Heart left ventricle (tissue), 16 donors: Measurements from ENCODE around the gene CEACAM8. TPM values are rescaled to one million over a fixed set of nuclear protein-coding genes. Genes with fewer than 3 reads are reported as not detected.
"Not testable (repeated sequence)": the region's sequence is repeated elsewhere in the genome, so short reads cannot be mapped to it uniquely, and the experiment has no call there.

Experiments used
- ATAC-seq, 4 donors: fragments of 200-7000 bp; cut with Tn5 transposase; one replicate each; pipeline ENCODE4 v1.9.1; 2020 to 2022; ENCODE audit warnings: moderate library complexity in 4 of 4, mild to moderate bottlenecking in 3 of 4, moderate number of reproducible peaks in 1 of 4
- DNase-seq, 5 donors: peaks; one replicate each; pipeline ENCODE4 v3.0.0-alpha.2; 2020
- H3K27ac ChIP-seq, 12 donors: fragments of 200-600 bp; sonication (generic) in 4 of 12; one replicate each; pipeline versions ENCODE4 v1.5.0 to v1.8.0; 2016 to 2022; ENCODE audit warnings: mild to moderate bottlenecking in 2 of 12
- H3K27me3 ChIP-seq, 9 donors: fragments of 200-600 bp; sonication (generic) in 2 of 9; one replicate each; pipeline versions ENCODE4 v1.5.1 to v1.8.0; 2016 to 2022; ENCODE audit warnings: mild to moderate bottlenecking in 3 of 9
- H3K36me3 ChIP-seq, 9 donors: fragments of 200-600 bp; sonication (generic) in 2 of 9; one replicate each; pipeline versions ENCODE4 v1.5.0 to v1.8.0; 2018 to 2022; ENCODE audit warnings: mild to moderate bottlenecking in 2 of 9
- H3K4me1 ChIP-seq, 12 donors: fragments of 200-600 bp; sonication (generic) in 4 of 12; one replicate each; pipeline versions ENCODE4 v1.5.0 to v1.8.0; 2016 to 2022; ENCODE audit warnings: mild to moderate bottlenecking in 3 of 12
- H3K4me3 ChIP-seq, 12 donors: fragments of 200-600 bp; sonication (generic) in 4 of 12; one replicate each; pipeline versions ENCODE4 v1.5.0 to v1.8.0; 2017 to 2022; ENCODE audit warnings: mild to moderate bottlenecking in 9 of 12, moderate library complexity in 4 of 12
- H3K9me3 ChIP-seq, 12 donors: fragments of 200-600 bp; sonication (generic) in 4 of 12; one replicate each; pipeline versions ENCODE4 v1.5.0 to v1.8.0; 2016 to 2022; ENCODE audit warnings: mild to moderate bottlenecking in 1 of 12
- POLR2A ChIP-seq, 2 donors: fragments of 450-650 bp; IDR thresholded peaks; one replicate each; pipeline ENCODE4 v1.6.1; 2017; ENCODE audit warnings: antibody characterized with exemption in 2 of 2, mild to moderate bottlenecking in 2 of 2, moderate library complexity in 2 of 2
- whole genome bisulfite sequencing, 4 donors: extraction: QIAGEN DNeasy Blood & Tissue Kit in 2 of 4; methylation state at CpG; one replicate each; pipeline versions ENCODE4 v1.1.5 to v1.1.7; 2013 to 2018; 5-methylcytosine and 5-hydroxymethylcytosine counted together
- intact Hi-C, 10 donors: fragments of 100-400 bp; cut with DNase I; formaldehyde crosslinking; loops; one replicate each; pipeline versions ENCODE4 v1.11.1 to v1.14.2; 2022
- long read RNA-seq, 3 donors: library from polyadenylated mRNA; unstranded; transcript quantifications; one replicate each; pipeline ENCODE4 v2.0.0, GENCODE V29; 2020 to 2021
- polyA plus RNA-seq, 2 donors: library from polyadenylated mRNA; stranded (reverse); fragments of 200-250 nt; gene quantifications; one replicate each; pipeline ENCODE4 v1.2.3, GENCODE V29; 2013
- total RNA-seq, 9 donors: library from RNA; depleted of rRNA in 2 of 9; stranded (reverse); fragments of >200 nt in 2 of 9; fragmentation: NEBNext Ultra II Directional in 3 of 9; extraction: Animal tissue kit (Norgen Biotek cat#: 25700) in 3 of 9; gene quantifications; one replicate each; pipeline versions ENCODE4 v1.1.0 to v1.2.4, GENCODE V29; 2016 to 2023
- TF ChIP-seq, protein P1 (sequence below), 12 donors: fragments of 200-600 bp; sonication (generic) in 4 of 12; IDR thresholded peaks; one replicate each; pipeline versions ENCODE4 v1.5.0 to v1.8.0; 2018 to 2022; ENCODE audit warnings: antibody characterized with exemption in 12 of 12, mild to moderate bottlenecking in 5 of 12
- donor health status: ischemic (EF 13 %, LVEDD 7.1; RV severe dilation, severe dysfunction).
- donor health status: healthy with polysubstance abuse.
- donor health status: DM: no; HTN: yes; CAD: no.
- donor health status: DM: no; HTN: no; CAD: no.
- donor health status: ischemic (EF 25% LVEDD 6.9; RV normal size, moderate dysfunction).
- donor health status: ischemic (EF 25% LVEDD 5.7; RV mildly dilated, moderate dysfunction).
- donor health status: healthy.
- donor health status: DM: yes; HTN: yes; CAD: no.
- donor health status: ischemic (EF 35%, LVEDD 5.7; RV mildly dilated, moderate dysfunction).
- donor health status: nonischemic (EF 11% LVEDD 7.7; RV severe dilation, severe dysfunction).
- donor health status: DM: yes; HTN: yes; CAD: no.
- donor health status: PGD.
- donor health status: ischemic (EF 29% LVEDD 5.4; RV normal size, mild dysfunction).
- donor health status: nonischemic (EF 23%, LVEDD 6.1; RV moderate dilation, normal function).

CEACAM8 gene
- under 1 TPM in 2 of 9 donors, not detected in 7; 0.10 to 0.56 TPM for total RNA-seq
- not detected for polyA plus RNA-seq
- long read RNA-seq, donor 1 = 0 reads
- long read RNA-seq, donor 2 = 0 reads
- long read RNA-seq, donor 3 = 0 reads

DNA sequence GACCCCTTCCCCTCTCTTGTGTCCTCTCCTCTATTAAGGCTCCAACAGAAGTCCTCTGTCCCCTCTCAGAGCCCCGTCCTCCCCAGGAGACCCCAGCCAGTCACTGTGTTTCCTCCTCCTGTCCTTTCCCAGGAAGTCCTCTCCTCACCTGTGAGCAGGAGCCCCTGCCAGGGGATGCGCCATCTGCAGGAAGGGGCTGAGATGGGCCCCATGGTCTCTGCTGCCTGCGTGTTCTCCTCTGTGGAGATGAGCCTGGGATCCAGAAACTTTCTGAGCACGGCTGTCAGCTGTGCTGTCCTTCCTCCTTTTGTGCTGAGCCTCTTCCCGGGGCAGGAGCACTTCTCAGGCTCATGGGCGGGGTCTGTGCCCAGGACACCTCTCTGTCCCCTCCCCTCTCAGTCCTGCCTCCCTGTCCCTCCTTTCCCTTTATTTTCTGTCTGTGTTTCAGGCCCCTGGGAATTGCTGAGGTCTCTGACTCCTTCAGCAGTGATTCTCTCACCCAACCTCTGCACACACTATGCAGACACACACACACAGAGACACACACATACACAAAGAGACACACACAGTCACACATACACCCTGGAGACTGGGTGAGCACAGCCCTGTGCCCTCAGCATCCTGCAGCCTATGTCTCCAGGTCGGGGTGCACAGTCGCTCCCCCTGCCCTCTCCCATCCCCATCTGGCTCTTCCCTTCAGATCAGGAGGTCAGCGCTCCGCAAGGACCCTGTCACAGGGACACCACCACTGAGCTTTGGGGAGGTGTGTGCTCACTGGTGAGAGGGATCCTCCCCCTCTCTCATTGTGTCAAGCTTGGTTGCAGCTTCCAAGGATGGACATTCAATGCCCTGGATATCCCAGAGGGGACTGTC is at the start of gene CEACAM8:
Gene CEACAM8, minus strand, starts transcription at position 308 of the 873 bp plus-strand sequence. Its CDS starts 96 bp downstream, at position 212.
- Histone ChIP-seq H3K27me3 (peaks cover 0 to 11% (median 0%) of the 10 kb centered on the region in 9 donors), H3K4me1 (no peaks in the 10 kb centered on the region), H3K27ac (no peak within 1 kb of the TSS), H3K9me3 (peaks cover 0 to 10% (median 0%) of the 10 kb centered on the region in 12 donors), H3K36me3 (no peaks in the 10 kb centered on the region), H3K4me3 (no peak within 1 kb of the TSS)
- 67 to 73% (median 69%) methylated on average over 10 of the region's 10 CpGs for WGBS, 4 donors
- DNase-seq (no peak), ATAC-seq (peak in 1 of 4 donors; percentile 30)
- intact Hi-C loops = loop anchor here in 6 of 10 donors (5.0 to 10.0 kb wide), 2 partner anchors 140 to 143 kb away; no protein-coding TSS in a partner anchor
- TF ChIP-seq, protein P1, sequence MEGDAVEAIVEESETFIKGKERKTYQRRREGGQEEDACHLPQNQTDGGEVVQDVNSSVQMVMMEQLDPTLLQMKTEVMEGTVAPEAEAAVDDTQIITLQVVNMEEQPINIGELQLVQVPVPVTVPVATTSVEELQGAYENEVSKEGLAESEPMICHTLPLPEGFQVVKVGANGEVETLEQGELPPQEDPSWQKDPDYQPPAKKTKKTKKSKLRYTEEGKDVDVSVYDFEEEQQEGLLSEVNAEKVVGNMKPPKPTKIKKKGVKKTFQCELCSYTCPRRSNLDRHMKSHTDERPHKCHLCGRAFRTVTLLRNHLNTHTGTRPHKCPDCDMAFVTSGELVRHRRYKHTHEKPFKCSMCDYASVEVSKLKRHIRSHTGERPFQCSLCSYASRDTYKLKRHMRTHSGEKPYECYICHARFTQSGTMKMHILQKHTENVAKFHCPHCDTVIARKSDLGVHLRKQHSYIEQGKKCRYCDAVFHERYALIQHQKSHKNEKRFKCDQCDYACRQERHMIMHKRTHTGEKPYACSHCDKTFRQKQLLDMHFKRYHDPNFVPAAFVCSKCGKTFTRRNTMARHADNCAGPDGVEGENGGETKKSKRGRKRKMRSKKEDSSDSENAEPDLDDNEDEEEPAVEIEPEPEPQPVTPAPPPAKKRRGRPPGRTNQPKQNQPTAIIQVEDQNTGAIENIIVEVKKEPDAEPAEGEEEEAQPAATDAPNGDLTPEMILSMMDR (IDR thresholded peaks at IDR 0.05) = no peak
- TF ChIP-seq POLR2A (IDR thresholded peaks at IDR 0.05) = no peak

DNA sequence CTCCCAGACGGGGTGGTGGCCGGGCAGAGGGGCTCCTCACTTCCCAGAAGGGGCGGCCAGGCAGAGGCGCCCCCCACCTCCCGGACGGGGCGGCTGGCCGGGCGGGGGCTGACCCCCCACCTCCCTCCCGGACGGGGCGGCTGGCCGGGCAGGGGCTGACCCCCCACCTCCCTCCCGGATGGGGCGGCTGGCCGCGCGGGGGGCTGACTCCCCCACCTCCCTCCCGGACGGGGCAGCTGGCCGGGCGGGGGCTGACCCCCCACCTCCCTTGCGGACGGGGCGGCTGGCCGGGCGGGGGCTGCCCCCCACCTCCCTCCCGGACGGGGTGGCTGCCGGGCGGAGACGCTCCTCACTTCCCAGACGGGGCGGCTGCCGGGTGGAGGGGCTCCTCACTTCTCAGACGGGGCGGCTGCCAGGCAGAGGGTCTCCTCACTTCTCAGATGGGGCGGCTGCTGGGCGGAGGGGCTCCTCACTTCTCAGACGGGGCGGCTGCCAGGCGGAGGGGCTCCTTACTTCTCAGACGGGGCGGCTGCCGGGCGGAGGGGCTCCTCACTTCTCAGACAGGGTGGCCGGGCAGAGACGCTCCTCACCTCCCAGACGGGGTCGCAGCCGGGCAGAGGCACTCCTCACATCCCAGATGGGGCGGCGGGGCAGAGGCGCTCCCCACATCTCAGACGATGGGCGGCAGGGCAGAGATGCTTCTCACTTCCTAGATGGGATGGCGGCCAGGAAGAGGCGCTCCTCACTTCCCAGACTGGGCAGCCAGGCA is 44.8 kb upstream of the CEACAM8 start:
- ATAC-seq, H3K36me3 ChIP-seq, H3K27me3 ChIP-seq, H3K4me1 ChIP-seq, H3K4me3 ChIP-seq, intact Hi-C loops, DNase-seq, H3K27ac ChIP-seq, H3K9me3 ChIP-seq: not testable (repeated sequence)
- WGBS, 4 donors = 94 to 97% (median 96%) methylated on average over 6 to 56 of the region's 58 CpGs

DNA sequence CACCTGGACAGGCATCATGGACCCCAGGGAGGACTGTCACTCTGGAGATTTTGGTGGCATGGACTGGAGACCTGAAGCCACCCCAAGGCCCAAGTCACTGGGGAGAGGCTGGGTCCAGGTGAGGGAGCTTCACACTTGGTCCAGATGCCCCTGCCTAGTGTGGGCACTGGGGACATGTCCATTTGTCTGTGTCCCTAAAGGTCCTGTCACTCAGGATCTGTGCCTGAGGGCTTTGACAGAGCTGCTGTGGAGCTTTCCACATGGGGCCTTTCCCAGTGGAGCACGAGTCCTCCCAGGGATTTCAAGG is 40.5 kb upstream of the CEACAM8 start:
- Histone ChIP-seq H3K4me3 (no peak overlapping the region), H3K4me1 (no peaks in the 10 kb centered on the region), H3K27me3 (no peaks in the 10 kb centered on the region), H3K9me3 (no peaks in the 10 kb centered on the region), H3K27ac (no peak overlapping the region), H3K36me3 (no peaks in the 10 kb centered on the region)
- no peak for ATAC-seq
- WGBS, 4 donors = 90 to 100% (median 97%) methylated on average over 1 of the region's 1 CpG
- TF ChIP-seq POLR2A (IDR thresholded peaks at IDR 0.05) = no peak
- TF ChIP-seq, protein P1 (IDR thresholded peaks at IDR 0.05) = peak in 1 of 12 donors; percentile 2
- DNase-seq = no peak
- intact Hi-C loops = no loop called here

DNA sequence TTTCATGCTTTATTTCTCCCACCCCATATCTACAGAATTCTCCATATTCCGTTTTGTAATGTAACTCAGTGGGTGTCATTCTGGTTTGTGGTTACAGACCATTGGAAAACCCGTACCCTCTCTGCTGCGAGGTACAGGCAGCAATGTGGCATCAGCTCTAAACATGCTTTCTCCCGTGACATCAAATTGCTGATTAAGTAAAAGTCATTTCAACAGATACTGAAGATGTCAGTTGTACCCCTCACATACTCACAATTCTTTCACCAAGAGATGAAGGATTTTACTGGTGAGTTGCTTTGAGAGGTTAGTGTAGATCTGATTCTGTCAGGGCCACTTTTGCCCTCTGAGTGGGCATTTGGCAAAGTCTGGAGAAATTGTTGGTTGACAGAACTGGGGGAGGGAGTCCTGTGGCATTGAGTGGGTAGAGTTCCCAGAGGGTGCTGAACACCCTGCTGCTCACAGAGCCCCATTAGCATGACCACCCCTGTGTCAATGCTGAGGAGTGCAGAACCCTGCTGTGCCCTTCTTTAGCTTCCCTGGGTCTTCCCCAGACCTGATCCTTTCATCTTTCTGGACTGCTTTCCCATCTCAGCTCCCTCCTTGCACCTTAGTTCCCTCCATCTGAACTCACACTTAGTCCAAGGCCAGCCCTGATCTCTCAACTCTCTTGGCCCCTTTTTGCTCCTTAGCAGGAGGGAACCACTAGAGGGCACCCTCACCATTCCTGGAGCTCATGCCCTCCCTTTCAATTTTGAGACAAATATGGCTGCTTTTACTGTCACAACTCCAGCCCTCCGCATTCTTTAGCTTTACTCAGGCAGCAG is 39.9 kb upstream of the CEACAM8 start:
- Histone ChIP-seq H3K36me3 (no peaks in the 10 kb centered on the region), H3K4me3 (no peak overlapping the region), H3K4me1 (no peaks in the 10 kb centered on the region), H3K27me3 (no peaks in the 10 kb centered on the region), H3K9me3 (no peaks in the 10 kb centered on the region), H3K27ac (no peak overlapping the region)
- ATAC-seq = no peak
- intact Hi-C loops = no loop called here
- TF ChIP-seq POLR2A (IDR thresholded peaks at IDR 0.05) = no peak
- TF ChIP-seq, protein P1 (IDR thresholded peaks at IDR 0.05) = peak in 10 of 12 donors; percentile 14 to 53 (median 44)
- WGBS, 4 donors = 78 to 84% (median 80%) methylated on average over 5 of the region's 5 CpGs
- DNase-seq = no peak
